Testis (tissue), 2 donors: ENCODE results near the gene KLF7.

Experiments used
- CTCF ChIP-seq, 3 experiments: fragments of 450-650 bp in 2 of 3; fragments of 200-600 bp in 1 of 3; sonication (generic) in 1 of 3; IDR thresholded peaks; one replicate each; pipeline ENCODE4 v1.5.1; 2016 to 2019; ENCODE audit warnings: antibody characterized with exemption in 3 of 3, mild to moderate bottlenecking in 2 of 3, moderate library complexity in 1 of 3
- POLR2A ChIP-seq: fragments of 450-650 bp; IDR thresholded peaks from one replicate; pipeline ENCODE4 v1.6.1; 2017; ENCODE audit warnings: antibody characterized with exemption, mild to moderate bottlenecking, moderate library complexity

GRCh38 chr2:207157162-207157481 lies 8.6 kb downstream of the KLF7 start:
- TF ChIP-seq POLR2A (no peak), CTCF (IDR thresholded peaks at IDR 0.05) (no peak)
